Measurements from ENCODE around the gene RASL11A. TPM values are rescaled to one million over a fixed set of nuclear protein-coding genes. Genes with fewer than 3 reads are reported as not detected.
"Not testable (repeated sequence)": the region's sequence is repeated elsewhere in the genome, so short reads cannot be mapped to it uniquely, and the experiment has no call there.

Gene RASL11A
- total RNA-seq, 2 donors from 2014 or later = 39.7 to 46.4 TPM

- no peak for DNase-seq (ENCODE audit: low spot score)
- intact Hi-C loops (cut with DNase I) = no loop called here
Observed at GRCh38 chr13:27264648-27265047, 6.0 kb upstream of the RASL11A start.

GRCh38 chr13:27266917-27267316, 3.7 kb upstream of the RASL11A start:
- no peak for DNase-seq (ENCODE audit: low spot score)
- intact Hi-C loops (cut with DNase I) = no loop called here

GRCh38 chr13:27267596-27267995, 3.0 kb upstream of the RASL11A start:
- no peak for DNase-seq (ENCODE audit: low spot score)
- intact Hi-C loops (cut with DNase I) = no loop called here

GRCh38 chr13:27269114-27269665, 1.4 kb upstream of the RASL11A start:
- intact Hi-C loops (cut with DNase I) = no loop called here
- DNase-seq (ENCODE audit: low spot score) = no peak

- DNase-seq (ENCODE audit: low spot score) = no peak
- intact Hi-C loops (cut with DNase I) = loop anchor here (5.0 to 10.0 kb wide), 3 partner anchors 83 to 287 kb away; partner anchors contain the start of gene USP12 (in 1 of the 2)
Observed at GRCh38 chr13:27271570-27272096, 1.0 kb downstream of the RASL11A start.

- no peak for DNase-seq (ENCODE audit: low spot score)
- intact Hi-C loops (cut with DNase I) = loop anchor here (5.0 to 10.0 kb wide), 3 partner anchors 81 to 289 kb away; partner anchors contain the start of gene USP12 (in 1 of the 2)
Observed at GRCh38 chr13:27273658-27274425, 3.2 kb downstream of the RASL11A start.

- no peak for DNase-seq (ENCODE audit: low spot score)
- intact Hi-C loops (cut with DNase I) = loop anchor here (5.0 to 10.0 kb wide), 4 partner anchors 80 to 290 kb away; partner anchors contain the start of gene USP12 (in 1 of the 2)
Observed at GRCh38 chr13:27274631-27275030, 4.0 kb downstream of the RASL11A start.

- intact Hi-C loops (cut with DNase I) = loop anchor here (5.0 to 10.0 kb wide), 3 partner anchors 79 to 291 kb away; no protein-coding TSS in a partner anchor
- DNase-seq (ENCODE audit: low spot score) = no peak
Observed at GRCh38 chr13:27276188-27276587, 5.6 kb downstream of the RASL11A start.

- intact Hi-C loops (cut with DNase I) = loop anchor here (5.0 to 10.0 kb wide), 3 partner anchors 75 to 295 kb away; no protein-coding TSS in a partner anchor
- no peak for DNase-seq (ENCODE audit: low spot score)
Observed at GRCh38 chr13:27279506-27279905, 8.9 kb downstream of the RASL11A start.

- no peak for DNase-seq (ENCODE audit: low spot score)
- intact Hi-C loops (cut with DNase I) = loop anchor here in 1 of 2 donors (10.0 kb wide), 1 partner anchor 55 kb away; no protein-coding TSS in a partner anchor
Observed at GRCh38 chr13:27280009-27280656, 9.5 kb downstream of the RASL11A start.

GRCh38 chr13:27280841-27281240, 10.2 kb downstream of the RASL11A start:
- DNase-seq (ENCODE audit: low spot score) = no peak
- intact Hi-C loops (cut with DNase I) = loop anchor here in 1 of 2 donors (10.0 kb wide), 1 partner anchor 54 kb away; no protein-coding TSS in a partner anchor

DNA sequence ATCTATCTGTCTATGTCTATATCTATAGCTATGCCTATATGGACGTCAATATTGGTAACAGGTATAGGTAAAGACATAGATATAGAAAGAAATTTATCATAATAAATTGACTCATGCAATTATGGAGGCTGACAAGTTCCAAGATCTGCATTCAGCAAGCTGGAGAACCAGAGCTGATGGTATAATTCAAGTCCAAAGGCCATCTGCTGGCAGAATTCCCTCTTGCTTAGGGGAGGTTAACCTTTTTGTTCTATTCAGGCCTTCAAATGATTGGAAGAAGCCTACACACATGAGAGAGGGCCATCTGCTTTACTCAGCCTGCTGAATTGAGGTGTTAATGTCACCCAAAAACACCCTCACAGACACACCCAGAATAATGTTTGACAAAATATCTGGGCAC, 10.8 kb downstream of the RASL11A start:
- intact Hi-C loops (cut with DNase I) = loop anchor here in 1 of 2 donors (10.0 kb wide), 1 partner anchor 53 kb away; no protein-coding TSS in a partner anchor
- DNase-seq (ENCODE audit: low spot score) = no peak

DNA sequence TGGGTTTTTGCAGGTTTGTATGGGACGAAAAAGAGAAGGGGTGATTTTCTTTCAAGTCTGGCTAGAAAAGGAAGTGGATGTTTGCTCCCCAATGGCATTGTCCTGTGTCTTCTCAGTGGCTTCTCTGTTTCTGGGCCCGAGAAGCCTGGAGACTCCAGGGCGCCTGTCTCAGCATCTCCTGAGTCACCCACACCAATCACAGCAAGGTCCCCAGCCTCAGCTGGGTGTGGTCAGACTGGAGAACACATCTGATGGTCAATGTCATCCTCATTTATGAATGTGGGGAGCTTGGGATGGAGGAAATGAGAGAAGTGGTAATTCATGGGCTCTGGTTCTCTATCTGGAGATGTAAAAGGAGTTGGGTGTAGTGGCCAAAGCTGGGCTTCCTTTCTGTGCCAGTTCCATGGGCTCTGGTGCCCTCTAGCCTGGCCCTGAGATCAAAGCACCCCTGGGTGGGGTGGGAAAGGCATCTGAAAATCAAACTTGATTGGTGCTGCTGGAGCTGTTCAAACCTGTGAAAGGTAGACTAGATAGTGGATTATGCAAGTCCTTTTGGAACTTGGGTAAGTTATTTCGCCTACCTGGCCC, 13.4 kb downstream of the RASL11A start:
- no peak for DNase-seq (ENCODE audit: low spot score)
- intact Hi-C loops (cut with DNase I) = loop anchor here in 1 of 2 donors (10.0 kb wide), 1 partner anchor 51 kb away; no protein-coding TSS in a partner anchor

- no peak for DNase-seq (ENCODE audit: low spot score)
- intact Hi-C loops (cut with DNase I) = loop anchor here in 1 of 2 donors (10.0 kb wide), 1 partner anchor 46 kb away; no protein-coding TSS in a partner anchor
Observed at GRCh38 chr13:27288392-27288791, 17.8 kb downstream of the RASL11A start.

DNA sequence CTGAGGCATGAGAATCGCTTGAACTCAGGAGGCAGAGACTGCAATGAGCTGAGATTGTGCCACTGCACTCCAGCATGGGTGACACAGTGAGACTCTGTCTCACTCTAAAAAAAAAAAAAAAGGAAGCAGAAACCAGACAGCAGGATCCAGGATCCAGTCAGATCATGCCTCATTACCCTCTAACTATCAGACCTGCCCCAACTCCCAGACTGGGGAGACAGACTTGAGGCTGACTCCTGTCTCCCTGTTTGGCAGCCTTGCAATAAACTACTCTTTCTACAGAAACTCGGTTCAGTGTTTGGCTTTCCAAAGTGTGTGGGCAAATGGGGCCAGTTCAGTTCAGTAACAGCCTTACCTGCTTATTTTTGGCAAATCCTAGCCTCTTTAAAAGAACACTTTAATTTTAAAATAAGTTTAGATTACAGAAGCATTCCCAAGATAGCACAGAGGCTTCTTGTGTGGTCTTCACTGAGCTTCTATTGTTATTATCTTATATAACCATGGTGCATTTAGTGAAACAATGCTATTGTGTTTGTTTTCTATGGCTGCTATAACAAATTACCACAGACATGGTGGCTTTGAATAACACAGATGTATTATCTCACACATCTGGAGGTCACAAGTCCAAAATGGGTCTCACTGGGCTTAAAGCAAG, 18.5 kb downstream of the RASL11A start:
- no peak for DNase-seq (ENCODE audit: low spot score)
- intact Hi-C loops (cut with DNase I) = loop anchor here in 1 of 2 donors (10.0 kb wide), 1 partner anchor 46 kb away; no protein-coding TSS in a partner anchor

GRCh38 chr13:27290715-27291114, 20.1 kb downstream of the RASL11A start:
- intact Hi-C loops (cut with DNase I) = no loop called here
- DNase-seq (ENCODE audit: low spot score) = no peak

DNA sequence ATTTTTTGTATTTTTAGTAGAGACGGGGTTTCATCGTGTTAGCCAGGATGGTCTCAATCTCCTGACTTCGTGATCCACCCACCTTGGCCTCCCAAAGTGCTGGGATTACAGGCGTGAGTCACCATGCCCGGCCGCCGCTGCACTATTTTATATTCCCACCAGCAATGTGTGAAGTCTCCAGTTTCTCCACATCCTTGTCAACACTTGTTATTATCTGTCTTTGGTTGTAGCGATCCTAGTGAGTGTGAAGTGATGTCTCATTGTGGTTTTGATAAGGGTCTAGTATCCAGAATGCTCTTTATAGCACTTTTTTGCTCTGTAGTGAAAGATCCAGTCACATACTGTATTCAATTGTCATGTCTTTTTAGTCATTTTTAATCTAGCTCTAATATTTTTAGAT, 21.3 kb downstream of the RASL11A start:
- DNase-seq (ENCODE audit: low spot score); intact Hi-C loops (cut with DNase I): not testable (repeated sequence)

GRCh38 chr13:27293076-27293691, 22.6 kb downstream of the RASL11A start:
- no peak for DNase-seq (ENCODE audit: low spot score)
- intact Hi-C loops (cut with DNase I) = no loop called here
